CD8-positive, alpha-beta memory T cell (primary cell): ENCODE measurements around the gene KATNAL2. TPM values are rescaled to one million over a fixed set of nuclear protein-coding genes. Genes with fewer than 3 reads are reported as not detected.
A peak's percentile ranks its signal among the peaks of the same experiment; 100 is the strongest.
"Not testable (repeated sequence)": the region's sequence is repeated elsewhere in the genome, so short reads cannot be mapped to it uniquely, and the experiment has no call there.

Source experiments
- CTCF ChIA-PET: fragments of 350-600 bp; sonication (Branson Sonifier 250); formaldehyde crosslinking; loops from one replicate; lab custom pipeline; 2021; ENCODE audit warnings: antibody characterized with exemption; lab: Charles Lee
- POLR2A ChIA-PET: fragments of 350-600 bp; sonication (Branson Sonifier 250); formaldehyde crosslinking; loops from one replicate; lab custom pipeline; 2021; ENCODE audit warnings: antibody characterized with exemption; lab: Charles Lee
- DNase-seq, 5 donors: peaks; one replicate each; pipeline versions ENCODE4 v3.0.0 to v3.0.0-alpha.2; 2020 to 2022; ENCODE audit warnings: mixed read lengths in 1 of 5
- H3K27ac ChIP-seq: one replicate; pipeline ENCODE4 v1.7.0; 2013; ENCODE audit warnings: low read depth, mild to moderate bottlenecking, low read length, moderate library complexity
- H3K27me3 ChIP-seq: 2 replicates; pipeline ENCODE4 v1.7.0; 2013; ENCODE audit warnings: low read length, mild to moderate bottlenecking; ENCODE audit not compliant: insufficient read depth, poor library complexity, severe bottlenecking
- H3K36me3 ChIP-seq: 2 replicates; pipeline ENCODE4 v1.7.0; 2013; ENCODE audit warnings: mild to moderate bottlenecking, low read length, moderate library complexity; ENCODE audit not compliant: insufficient read depth
- H3K4me1 ChIP-seq: 2 replicates; pipeline ENCODE4 v1.7.0; 2013; ENCODE audit warnings: mild to moderate bottlenecking, low read length, moderate library complexity; ENCODE audit not compliant: insufficient read depth
- H3K4me3 ChIP-seq: 2 replicates; pipeline ENCODE4 v1.7.0; 2013; ENCODE audit warnings: mild to moderate bottlenecking, low read length
- H3K9me3 ChIP-seq: 2 replicates; pipeline ENCODE4 v1.7.0; 2013; ENCODE audit warnings: mild to moderate bottlenecking, low read length
- H3K27ac Mint-ChIP-seq, 8 donors: one replicate each; pipeline ENCODE4 v1.8.0; 2020 to 2021; ENCODE audit warnings: mixed read lengths in 8 of 8, mild to moderate bottlenecking in 6 of 8, inconsistent platforms in 3 of 8, moderate library complexity in 3 of 8
- H3K27me3 Mint-ChIP-seq, 2 donors: one replicate each; pipeline ENCODE4 v1.8.0; 2020 to 2021; ENCODE audit warnings: mixed read lengths in 2 of 2, mild to moderate bottlenecking in 1 of 2, moderate library complexity in 1 of 2
- H3K36me3 Mint-ChIP-seq, 3 donors: one replicate each; pipeline ENCODE4 v1.8.0; 2020 to 2021; ENCODE audit warnings: mixed read lengths in 3 of 3, inconsistent platforms in 1 of 3, mild to moderate bottlenecking in 1 of 3
- H3K4me1 Mint-ChIP-seq, 3 donors: one replicate each; pipeline ENCODE4 v1.8.0; 2020 to 2021; ENCODE audit warnings: mixed read lengths in 3 of 3, inconsistent platforms in 1 of 3, mild to moderate bottlenecking in 1 of 3
- H3K4me3 Mint-ChIP-seq, 7 donors: one replicate each; pipeline ENCODE4 v1.8.0; 2020 to 2021; ENCODE audit warnings: mixed read lengths in 7 of 7, mild to moderate bottlenecking in 6 of 7, moderate library complexity in 4 of 7, inconsistent platforms in 2 of 7
- H3K9me3 Mint-ChIP-seq, 5 donors: one replicate each; pipeline ENCODE4 v1.8.0; 2020 to 2022; ENCODE audit warnings: mixed read lengths in 5 of 5, mild to moderate bottlenecking in 3 of 5, moderate library complexity in 2 of 5, inconsistent platforms in 1 of 5
- polyA plus RNA-seq: library from polyadenylated mRNA; unstranded; fragments of 300-500 nt; fragmentation: Illumina TruSeq; gene quantifications from one replicate; pipeline ENCODE4 v1.2.3, GENCODE V29; 2021
- total RNA-seq, 2 experiments: library from RNA; stranded (reverse); gene quantifications; one replicate each; pipeline ENCODE4 v1.2.3, GENCODE V29; 2021

The KATNAL2 gene
- total and polyA plus RNA-seq, 3 experiments from 2014 or later = 0.54 to 0.98 (median 0.82) TPM

GRCh38 chr18:46946656-46947282, 29.4 kb downstream of the KATNAL2 start:
- no peaks in the 10 kb centered on the region for H3K4me1 ChIP-seq
- Mint-ChIP-seq H3K27me3 (peaks cover 10 to 39% of the 10 kb centered on the region in 2 donors), H3K36me3 (no peaks in the 10 kb centered on the region), H3K27ac (no peak overlapping the region), H3K4me1 (no peaks in the 10 kb centered on the region), H3K9me3 (peaks cover 0 to 2% (median 0%) of the 10 kb centered on the region in 5 donors), H3K4me3 (no peak overlapping the region)
- ChIA-PET CTCF (no interaction called here), POLR2A (no interaction called here)
- no peaks in the 10 kb centered on the region for H3K36me3 ChIP-seq
- no peak overlapping the region for H3K27ac ChIP-seq
- H3K27me3 ChIP-seq = peaks cover 4% of the 10 kb centered on the region
- no peaks in the 10 kb centered on the region for H3K9me3 ChIP-seq
- H3K4me3 ChIP-seq = peak overlapping the region; percentile 68
- DNase-seq = peak in 3 of 5 donors; percentile 24 to 58 (median 41)

- ChIA-PET CTCF (no interaction called here), POLR2A (no interaction called here)
These were observed 32.8 kb downstream of the KATNAL2 start for GRCh38 chr18:46950064-46950656.

GRCh38 chr18:46953195-46953594, 35.8 kb downstream of the KATNAL2 start:
- no peaks in the 10 kb centered on the region for H3K4me1 Mint-ChIP-seq

More at GRCh38 chr18:46950064-46950656, 32.8 kb downstream of the KATNAL2 start:
- Histone ChIP-seq H3K4me3 (no peak overlapping the region), H3K36me3 (no peaks in the 10 kb centered on the region), H3K27ac (no peak overlapping the region), H3K27me3 (peaks cover 4% of the 10 kb centered on the region), H3K9me3 (no peaks in the 10 kb centered on the region), H3K4me1 (no peaks in the 10 kb centered on the region)
- peak overlapping the region in 1 of 7 donors; percentile 4 for H3K4me3 Mint-ChIP-seq
- H3K27ac Mint-ChIP-seq = no peak overlapping the region
- no peaks in the 10 kb centered on the region for H3K4me1 Mint-ChIP-seq
- peaks cover 0 to 2% (median 0%) of the 10 kb centered on the region in 5 donors for H3K9me3 Mint-ChIP-seq
- H3K27me3 Mint-ChIP-seq = peaks cover 7 to 31% of the 10 kb centered on the region in 2 donors
- no peak for DNase-seq
- H3K36me3 Mint-ChIP-seq = no peaks in the 10 kb centered on the region

GRCh38 chr18:46958209-46958608, 40.8 kb downstream of the KATNAL2 start:
- Histone ChIP-seq H3K27me3 (no peaks in the 10 kb centered on the region), H3K4me1 (no peaks in the 10 kb centered on the region), H3K36me3 (no peaks in the 10 kb centered on the region), H3K9me3 (no peaks in the 10 kb centered on the region), H3K4me3 (no peak overlapping the region), H3K27ac (no peak overlapping the region)
- H3K4me1 Mint-ChIP-seq = no peaks in the 10 kb centered on the region
- peaks cover 0 to 3% (median 2%) of the 10 kb centered on the region in 3 donors for H3K36me3 Mint-ChIP-seq
- H3K27me3 Mint-ChIP-seq = peaks cover 6 to 11% of the 10 kb centered on the region in 2 donors
- no peak overlapping the region for H3K4me3 Mint-ChIP-seq
- ChIA-PET CTCF (no interaction called here), POLR2A (no interaction called here)
- DNase-seq = no peak
- H3K27ac Mint-ChIP-seq = peak overlapping the region in 1 of 8 donors; percentile 63
- peaks cover 0 to 8% (median 6%) of the 10 kb centered on the region in 5 donors for H3K9me3 Mint-ChIP-seq

More at GRCh38 chr18:46953195-46953594, 35.8 kb downstream of the KATNAL2 start:
- Histone ChIP-seq H3K4me3 (no peak overlapping the region), H3K27me3 (no peaks in the 10 kb centered on the region), H3K4me1 (no peaks in the 10 kb centered on the region), H3K27ac (no peak overlapping the region), H3K9me3 (no peaks in the 10 kb centered on the region), H3K36me3 (no peaks in the 10 kb centered on the region)
- no peak overlapping the region for H3K4me3 Mint-ChIP-seq
- DNase-seq = no peak
- no peaks in the 10 kb centered on the region for H3K36me3 Mint-ChIP-seq
- no peak overlapping the region for H3K27ac Mint-ChIP-seq
- H3K27me3 Mint-ChIP-seq = peaks cover 12 to 27% of the 10 kb centered on the region in 2 donors
- POLR2A ChIA-PET = no interaction called here
- CTCF ChIA-PET = no interaction called here
- H3K9me3 Mint-ChIP-seq = peaks cover 0 to 2% (median 0%) of the 10 kb centered on the region in 5 donors

- H3K36me3 Mint-ChIP-seq, H3K4me1 ChIP-seq, POLR2A ChIA-PET, H3K36me3 ChIP-seq, H3K27ac ChIP-seq, H3K4me3 ChIP-seq, DNase-seq, H3K4me1 Mint-ChIP-seq, H3K27me3 ChIP-seq, H3K4me3 Mint-ChIP-seq, CTCF ChIA-PET, H3K27ac Mint-ChIP-seq, H3K9me3 ChIP-seq: not testable (repeated sequence)
- Mint-ChIP-seq H3K9me3 (peaks cover 2 to 12% (median 8%) of the 10 kb centered on the region in 5 donors), H3K27me3 (peaks cover 0 to 10% of the 10 kb centered on the region in 2 donors)
These were observed 46.5 kb downstream of the KATNAL2 start for GRCh38 chr18:46963656-46964578.

GRCh38 chr18:46964579-46965293, 47.3 kb downstream of the KATNAL2 start:
- peaks cover 2 to 12% (median 8%) of the 10 kb centered on the region in 5 donors for H3K9me3 Mint-ChIP-seq
- H3K4me1 Mint-ChIP-seq, H3K36me3 ChIP-seq, DNase-seq, H3K27me3 ChIP-seq, H3K36me3 Mint-ChIP-seq, POLR2A ChIA-PET, H3K27ac Mint-ChIP-seq, CTCF ChIA-PET, H3K4me1 ChIP-seq, H3K27ac ChIP-seq, H3K4me3 ChIP-seq, H3K27me3 Mint-ChIP-seq, H3K9me3 ChIP-seq, H3K4me3 Mint-ChIP-seq: not testable (repeated sequence)

- H3K27me3 ChIP-seq, H3K36me3 Mint-ChIP-seq, H3K36me3 ChIP-seq, DNase-seq, H3K4me3 Mint-ChIP-seq, H3K27me3 Mint-ChIP-seq, H3K4me1 Mint-ChIP-seq, POLR2A ChIA-PET, H3K4me3 ChIP-seq, CTCF ChIA-PET, H3K27ac Mint-ChIP-seq, H3K27ac ChIP-seq, H3K4me1 ChIP-seq, H3K9me3 ChIP-seq: not testable (repeated sequence)
- H3K9me3 Mint-ChIP-seq = peaks cover 2 to 11% (median 3%) of the 10 kb centered on the region in 5 donors
These were observed 48.9 kb downstream of the KATNAL2 start for GRCh38 chr18:46966266-46966665.
